IPS-11a (cell line): Measurements from ENCODE around the gene DCP1A.
"Not testable (repeated sequence)": the region's sequence is repeated elsewhere in the genome, so short reads cannot be mapped to it uniquely, and the experiment has no call there.

Experiments
- H3K4me3 ChIP-seq: one replicate; pipeline ENCODE4 v1.5.1; 2013; ENCODE audit warnings: low read depth, low read length, control low read depth

Gene DCP1A

DNA sequence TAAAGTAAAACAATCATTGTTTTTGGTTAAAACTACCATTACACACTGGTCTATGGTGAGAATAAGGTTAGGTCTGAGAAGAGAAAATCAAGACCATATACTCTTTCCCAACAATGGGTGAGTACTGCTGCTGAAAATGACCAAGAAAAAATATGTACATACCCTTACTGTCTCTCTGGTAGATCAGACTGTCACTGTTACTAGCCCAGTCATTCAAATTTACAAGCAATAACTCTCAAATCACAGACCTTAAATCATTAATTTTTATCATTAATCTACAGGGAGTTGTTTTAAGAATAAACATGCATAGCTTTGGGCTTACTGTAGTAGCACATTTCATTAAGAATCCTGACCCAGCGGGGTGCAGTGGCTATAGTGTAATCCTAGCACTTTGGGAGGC is 17.4 kb downstream of the DCP1A start:
- H3K4me3 ChIP-seq: no peak overlapping the region

DNA sequence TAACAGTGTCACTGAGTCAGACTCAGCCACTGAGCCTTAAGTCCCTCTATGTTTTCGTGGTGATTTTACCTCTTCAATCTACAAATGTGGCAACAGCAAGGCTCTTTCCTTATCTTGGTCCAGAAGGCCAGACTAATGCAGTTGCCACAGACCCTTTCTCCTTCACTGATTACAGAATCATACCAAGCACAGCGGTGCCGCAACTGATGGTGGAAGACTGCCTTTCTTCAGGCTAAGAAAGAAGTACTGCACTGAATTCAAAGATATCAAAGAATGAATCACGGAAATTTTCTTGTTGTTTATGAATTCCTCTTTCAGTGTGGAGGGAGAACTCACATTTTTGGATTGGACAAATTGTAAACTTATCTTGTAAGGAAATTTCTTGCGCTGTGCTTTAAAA is 18.6 kb downstream of the DCP1A start:
- no peak overlapping the region for H3K4me3 ChIP-seq

- not testable (repeated sequence) for H3K4me3 ChIP-seq
These were observed 19.4 kb downstream of the DCP1A start for GRCh38 chr3:53327986-53328385.

DNA sequence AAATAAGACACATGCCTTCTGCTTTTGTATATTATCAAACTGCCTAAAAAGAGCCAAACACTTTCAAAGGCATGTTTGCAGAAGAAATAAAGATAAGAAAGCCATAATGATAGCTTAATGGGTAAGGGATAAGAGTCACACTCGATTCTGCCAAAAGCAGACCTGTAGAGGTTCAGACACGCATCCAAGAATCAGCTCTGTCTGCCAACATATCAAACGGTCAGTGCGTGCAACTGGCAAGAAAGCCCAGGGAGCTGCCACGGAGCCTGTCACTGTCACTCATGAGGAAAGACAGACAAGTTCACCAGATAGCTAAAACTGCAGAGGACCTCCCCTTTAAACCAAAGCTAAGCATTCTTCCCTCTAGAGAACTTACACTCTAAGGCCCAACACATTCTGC is 23.2 kb downstream of the DCP1A start:
- no peak overlapping the region for H3K4me3 ChIP-seq

GRCh38 chr3:53320697-53321096 is 26.6 kb downstream of the DCP1A start:
- no peak overlapping the region for H3K4me3 ChIP-seq

GRCh38 chr3:53318522-53318921 is 28.8 kb downstream of the DCP1A start:
- no peak overlapping the region for H3K4me3 ChIP-seq

DNA sequence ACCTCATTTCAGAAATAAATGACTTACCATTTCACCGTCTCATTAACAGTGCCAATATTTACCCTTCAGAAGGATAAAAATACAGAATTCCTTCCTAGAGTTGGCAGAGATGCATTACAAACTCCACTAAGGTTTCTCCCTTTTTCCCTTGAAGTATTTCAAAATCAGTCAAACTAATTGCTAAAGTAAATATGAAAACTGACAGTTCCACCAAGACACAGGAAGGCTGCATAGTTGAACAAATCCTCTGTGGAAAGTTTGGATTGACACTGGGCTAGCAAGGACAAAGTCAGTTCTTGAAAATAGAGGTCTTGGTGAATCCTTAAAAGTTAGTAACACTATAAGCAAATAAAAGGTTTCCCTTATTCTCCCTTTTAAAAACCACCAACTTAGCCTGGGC is 34.5 kb downstream of the DCP1A start:
- no peak overlapping the region for H3K4me3 ChIP-seq

GRCh38 chr3:53311882-53312281 is 35.5 kb downstream of the DCP1A start:
- H3K4me3 ChIP-seq: no peak overlapping the region

DNA sequence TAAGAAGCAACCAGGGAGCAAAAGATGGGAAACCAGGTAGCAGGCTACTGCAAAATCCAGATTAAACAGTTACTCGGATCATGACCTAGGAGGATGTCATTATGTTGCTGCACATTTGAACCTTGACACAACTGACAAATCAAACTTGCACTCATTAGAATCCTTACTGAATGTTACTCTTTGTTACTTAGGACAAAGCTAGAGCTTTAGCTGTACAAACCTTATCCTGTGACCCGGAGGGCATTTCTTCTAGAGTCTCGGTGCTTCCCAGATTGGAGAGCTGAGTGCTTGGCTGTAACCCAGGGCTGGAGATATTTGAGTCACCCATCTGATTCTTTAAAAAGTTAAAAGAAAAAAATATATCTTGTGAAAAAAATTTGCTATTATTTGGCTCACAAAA is 43.4 kb downstream of the DCP1A start:
- no peak overlapping the region for H3K4me3 ChIP-seq

- no peak overlapping the region for H3K4me3 ChIP-seq
These were observed 43.8 kb downstream of the DCP1A start for GRCh38 chr3:53303549-53303948.

DNA sequence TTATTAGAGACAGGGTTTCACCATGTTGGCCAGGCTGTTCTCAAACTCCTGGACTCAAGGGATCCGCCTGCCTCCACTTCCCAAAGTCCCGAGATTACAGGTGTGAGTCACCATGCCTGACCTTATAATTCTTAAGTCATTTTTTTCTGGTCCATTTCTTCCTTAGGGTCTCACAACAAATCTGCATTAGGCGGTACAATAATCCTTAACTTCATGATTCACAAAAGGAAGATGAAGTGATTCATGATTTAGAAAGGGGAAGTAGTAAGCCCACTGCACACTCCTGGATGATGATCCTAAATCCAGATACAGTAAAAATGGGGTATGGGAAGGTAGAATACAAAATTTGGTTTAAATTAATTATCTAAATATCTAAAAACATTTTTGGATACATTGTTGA is 46.5 kb downstream of the DCP1A start:
- no peak overlapping the region for H3K4me3 ChIP-seq

GRCh38 chr3:53299611-53300023 is 47.7 kb downstream of the DCP1A start:
- H3K4me3 ChIP-seq: not testable (repeated sequence)

DNA sequence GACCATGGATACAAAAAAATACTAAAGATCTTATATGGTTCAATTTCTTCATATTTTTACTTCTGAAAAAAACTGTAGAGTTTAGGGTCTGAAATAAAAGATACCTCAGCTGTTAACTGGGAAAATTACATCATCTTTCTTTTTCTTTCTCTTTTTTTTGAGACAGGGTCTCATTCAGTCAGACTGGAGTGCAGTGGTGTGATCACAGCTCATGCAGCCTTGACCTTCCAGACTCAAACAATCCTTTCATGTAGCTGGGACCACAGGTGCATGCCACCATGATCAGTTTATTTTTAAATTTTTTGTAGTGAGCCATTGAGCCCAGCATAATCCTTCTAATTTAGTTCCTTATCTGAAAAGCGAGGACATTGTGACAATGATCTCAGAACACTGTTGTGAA is 51.9 kb downstream of the DCP1A start:
- no peak overlapping the region for H3K4me3 ChIP-seq

DNA sequence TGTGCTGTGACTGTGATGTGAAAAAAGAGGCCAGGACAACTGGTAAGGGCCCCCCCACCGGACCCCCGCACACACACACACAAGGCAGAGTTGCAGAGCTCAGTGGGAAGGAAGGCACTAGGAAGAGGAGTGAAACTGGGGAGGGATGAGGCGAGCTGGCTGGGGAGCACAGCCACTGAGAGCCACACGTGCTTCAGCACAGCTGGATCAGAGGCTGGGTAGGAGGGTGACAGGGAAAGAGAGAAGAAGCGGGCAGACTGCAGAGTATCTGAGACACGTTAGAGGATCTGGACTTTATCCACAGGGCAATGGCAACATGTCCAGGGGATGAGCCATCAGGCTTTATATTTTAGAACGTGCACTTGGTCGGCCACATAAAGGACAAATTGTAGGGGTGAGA is 53.5 kb downstream of the DCP1A start:
- no peak overlapping the region for H3K4me3 ChIP-seq

DNA sequence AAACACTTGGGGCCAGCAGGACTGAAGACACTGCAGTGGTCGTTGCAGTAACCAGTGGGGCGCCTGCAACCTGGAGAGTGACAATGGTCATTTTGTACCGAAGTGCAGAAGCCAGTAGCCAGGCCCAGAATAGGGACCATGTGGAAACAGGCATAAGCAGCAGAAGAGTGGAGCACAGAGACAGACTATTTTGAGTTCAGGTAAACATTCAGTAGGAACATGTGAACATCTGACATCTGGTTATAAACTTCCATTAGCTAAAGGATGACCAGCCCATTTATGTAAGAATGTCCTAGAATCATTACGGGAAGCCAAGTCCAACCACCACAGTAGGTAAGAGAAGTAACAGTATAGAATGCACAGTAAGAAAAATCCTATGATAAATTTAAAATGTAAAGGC is 59.1 kb downstream of the DCP1A start:
- no peak overlapping the region for H3K4me3 ChIP-seq

DNA sequence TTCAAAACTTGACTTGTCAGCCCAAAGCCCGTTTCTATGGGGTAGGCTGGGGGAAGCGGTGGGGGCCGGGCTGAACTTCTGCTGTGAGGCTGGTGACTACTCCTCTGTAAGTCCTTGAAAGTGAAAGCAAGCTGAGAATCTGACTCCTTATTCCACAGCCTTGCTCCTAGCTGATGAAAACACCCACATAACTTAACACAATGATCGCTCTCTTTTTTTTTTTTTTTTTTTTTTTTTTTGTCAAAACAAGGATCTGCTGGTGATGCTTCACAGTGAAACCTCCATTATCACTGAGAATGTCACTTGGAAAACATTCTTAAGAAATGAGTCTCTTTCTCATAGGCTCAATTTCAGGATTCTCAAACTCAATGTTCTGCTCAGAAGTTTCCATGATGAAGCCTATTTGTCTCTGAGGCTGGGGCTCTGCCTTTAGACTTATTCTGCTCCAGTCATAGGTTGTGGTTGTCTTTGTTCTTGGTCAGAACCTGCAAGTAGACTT is 60.2 kb downstream of the DCP1A start:
- H3K4me3 ChIP-seq: no peak overlapping the region

DNA sequence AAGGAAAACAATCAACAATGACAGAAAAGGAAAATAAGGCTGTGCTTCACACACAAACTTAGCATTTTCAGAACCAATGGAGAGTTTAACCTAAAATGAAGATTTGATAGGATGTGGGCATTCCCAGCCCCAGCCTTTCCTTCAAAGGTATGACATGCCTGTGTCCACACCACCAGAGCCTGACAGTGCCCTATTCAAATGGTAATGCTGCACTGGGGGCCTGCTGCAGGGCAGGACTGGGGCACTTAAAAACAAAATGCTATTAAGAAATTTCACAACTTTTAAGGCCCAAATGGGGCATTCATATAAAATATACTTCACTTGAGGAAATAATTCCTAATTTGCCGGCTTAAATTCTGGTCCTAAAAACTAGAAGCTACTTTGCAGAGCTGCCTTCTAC is 60.6 kb downstream of the DCP1A start:
- no peak overlapping the region for H3K4me3 ChIP-seq

GRCh38 chr3:53282581-53282980 is 64.8 kb downstream of the DCP1A start:
- H3K4me3 ChIP-seq: no peak overlapping the region

- H3K4me3 ChIP-seq: no peak overlapping the region
These were observed 68.7 kb downstream of the DCP1A start for GRCh38 chr3:53278667-53279066.

GRCh38 chr3:53274938-53275605 is 72.3 kb downstream of the DCP1A start:
- no peak overlapping the region for H3K4me3 ChIP-seq

GRCh38 chr3:53273146-53273670 is 74.1 kb downstream of the DCP1A start:
- H3K4me3 ChIP-seq: no peak overlapping the region

GRCh38 chr3:53269888-53270880 is 77.2 kb downstream of the DCP1A start:
- no peak overlapping the region for H3K4me3 ChIP-seq
